Skin epidermis (tissue), 12 donors: ENCODE data around the gene HSDL2.

ENCODE experiments used
- H3K27ac ChIP-seq, 21 experiments: fragments of 200-600 bp; sonication (generic) in 11 of 21; one replicate each; pipeline ENCODE4 v1.5.0; 2020; ENCODE audit warnings: mild to moderate bottlenecking in 3 of 21, inconsistent platforms in 2 of 21, moderate library complexity in 2 of 21
- H3K4me3 ChIP-seq, 7 experiments: fragments of 200-600 bp; sonication (generic) in 2 of 7; one replicate each; pipeline ENCODE4 v1.5.0; 2020; ENCODE audit warnings: inconsistent platforms in 2 of 7, mild to moderate bottlenecking in 2 of 7, moderate library complexity in 1 of 7

The HSDL2 gene

GRCh38 chr9:112520656-112521055, 140.7 kb downstream of the HSDL2 start:
- Histone ChIP-seq H3K4me3 (no peak overlapping the region), H3K27ac (no peak overlapping the region)
